ENCODE results near the gene NOA1.
"Not testable (repeated sequence)": the region's sequence is repeated elsewhere in the genome, so short reads cannot be mapped to it uniquely, and the experiment has no call there.

NOA1 gene

DNA sequence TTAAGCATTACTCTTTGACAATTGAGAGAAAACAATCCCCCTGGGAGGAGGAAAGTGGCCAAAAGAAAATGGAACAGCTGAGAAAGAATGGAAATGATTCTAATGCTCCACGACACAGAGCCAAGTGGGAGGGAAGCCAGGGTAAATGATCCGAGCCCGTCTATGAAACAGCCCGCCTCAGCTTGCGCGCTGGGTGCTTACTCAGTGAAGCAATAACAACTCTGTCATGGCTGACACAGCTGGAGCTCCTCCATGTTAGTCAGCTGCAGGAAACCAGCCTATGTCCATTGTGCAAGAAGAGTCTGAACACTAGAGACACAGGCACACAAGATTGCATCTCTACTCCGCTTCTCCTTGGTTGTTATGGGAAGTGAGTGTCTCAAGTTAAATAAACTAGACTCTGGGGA lies 19.3 kb downstream of the NOA1 start:
- no peak for DNase-seq (ENCODE audit: low spot score)
- no peak for TF ChIP-seq CTCF (IDR thresholded peaks at IDR 0.05; ENCODE audit: extremely low read depth, missing control alignments)

GRCh38 chr4:56953680-56954520 lies 23.5 kb downstream of the NOA1 start:
- DNase-seq (ENCODE audit: low spot score): no peak
- TF ChIP-seq CTCF (IDR thresholded peaks at IDR 0.05; ENCODE audit: extremely low read depth, missing control alignments): no peak

GRCh38 chr4:56941403-56941802 lies 36.0 kb downstream of the NOA1 start:
- no peak for TF ChIP-seq CTCF (IDR thresholded peaks at IDR 0.05; ENCODE audit: extremely low read depth, missing control alignments)

DNA sequence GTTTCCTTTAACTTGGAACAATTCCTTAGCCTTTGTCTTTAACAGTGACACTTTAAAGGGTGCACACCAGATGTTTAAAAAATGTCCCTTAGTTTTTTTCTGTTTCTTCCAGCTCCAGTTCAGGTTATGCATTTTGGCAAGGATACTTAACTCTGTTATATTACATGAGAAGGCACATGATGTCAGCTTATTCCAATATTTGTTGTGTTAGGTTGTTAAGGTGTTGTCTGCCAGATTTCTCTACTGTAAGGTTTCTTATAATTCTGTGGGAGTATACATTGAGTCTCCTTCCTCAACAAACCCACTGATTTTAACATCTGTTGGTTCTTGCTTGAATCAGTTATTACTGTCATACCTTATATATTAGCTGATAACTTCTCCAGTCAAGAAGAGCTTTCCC lies 36.4 kb downstream of the NOA1 start:
- DNase-seq (ENCODE audit: low spot score): no peak
- no peak for TF ChIP-seq CTCF (IDR thresholded peaks at IDR 0.05; ENCODE audit: extremely low read depth, missing control alignments)

More at GRCh38 chr4:56941403-56941802, 36.0 kb downstream of the NOA1 start:
- DNase-seq (ENCODE audit: low spot score): no peak

DNA sequence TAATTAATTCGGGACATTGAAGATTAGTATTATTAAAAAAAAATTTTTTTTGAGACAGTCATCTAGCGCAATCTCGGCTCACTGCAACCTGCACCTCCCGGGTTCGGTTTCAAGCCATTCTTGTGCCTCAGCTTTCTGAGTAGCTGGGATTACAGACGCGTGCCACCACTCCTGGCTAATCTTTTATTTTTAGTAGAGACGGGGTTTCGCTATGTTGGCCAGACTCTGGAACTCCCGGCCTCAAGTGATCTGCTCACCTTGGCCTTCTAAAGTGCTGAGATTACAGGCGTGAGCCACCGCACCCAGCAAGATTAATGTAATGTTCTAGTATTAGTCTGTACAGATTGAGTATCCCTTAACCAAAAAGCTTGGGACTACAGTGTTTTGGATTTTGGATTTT lies 37.0 kb downstream of the NOA1 start:
- no peak for TF ChIP-seq CTCF (IDR thresholded peaks at IDR 0.05; ENCODE audit: extremely low read depth, missing control alignments)
- no peak for DNase-seq (ENCODE audit: low spot score)

GRCh38 chr4:56939826-56940225 lies 37.6 kb downstream of the NOA1 start:
- DNase-seq (ENCODE audit: low spot score): not testable (repeated sequence)

DNA sequence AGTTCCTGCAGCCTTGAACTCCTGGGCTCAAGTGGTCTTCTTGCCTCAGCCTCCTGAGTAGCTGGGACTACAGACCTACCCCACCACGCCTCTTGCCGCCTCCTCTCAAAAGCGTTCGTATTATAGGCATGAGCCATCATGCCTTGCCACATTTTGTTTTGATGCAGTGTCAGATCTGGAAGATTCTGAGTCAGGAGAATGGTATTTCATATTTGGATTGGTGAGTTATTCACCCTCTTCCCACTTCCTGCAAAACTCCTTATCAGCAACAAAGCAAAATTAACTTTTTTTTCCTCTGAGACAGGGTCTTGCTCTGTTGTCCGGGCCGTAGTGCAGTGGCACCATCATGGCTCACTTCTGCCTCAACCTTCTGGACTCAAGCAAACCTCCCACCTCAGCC lies 40.1 kb downstream of the NOA1 start:
- no peak for TF ChIP-seq CTCF (IDR thresholded peaks at IDR 0.05; ENCODE audit: extremely low read depth, missing control alignments)
- DNase-seq (ENCODE audit: low spot score): no peak

DNA sequence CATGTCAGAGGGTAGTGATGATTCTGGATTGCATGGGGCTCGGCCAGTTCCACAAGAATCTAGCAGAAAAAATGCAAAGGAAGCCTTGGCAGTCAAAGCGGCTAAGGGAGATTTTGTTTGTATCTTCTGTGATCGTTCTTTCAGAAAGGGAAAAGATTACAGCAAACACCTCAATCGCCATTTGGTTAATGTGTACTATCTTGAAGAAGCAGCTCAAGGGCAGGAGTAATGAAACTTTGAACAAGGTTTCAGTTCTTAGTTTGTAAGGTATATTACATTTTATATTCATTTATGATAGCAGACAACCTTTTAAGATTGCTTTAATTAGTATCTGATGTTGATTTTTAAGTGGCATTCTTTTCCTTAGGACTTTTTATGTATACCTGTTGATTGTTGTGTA lies 45.5 kb downstream of the NOA1 start:
- DNase-seq (ENCODE audit: low spot score): no peak
- TF ChIP-seq CTCF (IDR thresholded peaks at IDR 0.05; ENCODE audit: extremely low read depth, missing control alignments): no peak
